NCI-H2227 (cell line): ENCODE results near the gene OSTF1.
A peak's percentile ranks its signal among the peaks of the same experiment; 100 is the strongest.

Experiments used
- DNase-seq: peaks from one replicate; lab custom pipeline; 2025; ENCODE audit not compliant: unreplicated experiment; lab: John Stamatoyannopoulos, UW

Gene OSTF1

GRCh38 chr9:75161116-75161857, 73.0 kb downstream of the OSTF1 start:
- DNase-seq: no peak

GRCh38 chr9:75163764-75164163, 75.5 kb downstream of the OSTF1 start:
- no peak for DNase-seq

- DNase-seq: no peak
These were observed 76.3 kb downstream of the OSTF1 start for GRCh38 chr9:75164573-75164972.

- DNase-seq: no peak
These were observed 79.0 kb downstream of the OSTF1 start for GRCh38 chr9:75167281-75167680.

GRCh38 chr9:75168270-75169178, 80.2 kb downstream of the OSTF1 start:
- no peak for DNase-seq

- no peak for DNase-seq
These were observed 81.3 kb downstream of the OSTF1 start for GRCh38 chr9:75169623-75170022.

- DNase-seq: no peak
These were observed 82.6 kb downstream of the OSTF1 start for GRCh38 chr9:75170898-75171360.

GRCh38 chr9:75175395-75175794, 87.1 kb downstream of the OSTF1 start:
- DNase-seq: no peak

- DNase-seq: no peak
These were observed 87.7 kb downstream of the OSTF1 start for GRCh38 chr9:75176037-75176436.

GRCh38 chr9:75181750-75182149, 93.4 kb downstream of the OSTF1 start:
- DNase-seq: no peak

GRCh38 chr9:75183306-75183705, 95.0 kb downstream of the OSTF1 start:
- DNase-seq: no peak

- DNase-seq: no peak
These were observed 96.2 kb downstream of the OSTF1 start for GRCh38 chr9:75184471-75184870.

- peak; percentile 14 for DNase-seq
These were observed 97.4 kb downstream of the OSTF1 start for GRCh38 chr9:75185585-75186170.

- peak; percentile 15 for DNase-seq
These were observed 98.6 kb downstream of the OSTF1 start for GRCh38 chr9:75186767-75187380.

GRCh38 chr9:75188756-75189155, 100.4 kb downstream of the OSTF1 start:
- no peak for DNase-seq

GRCh38 chr9:75190762-75191161, 102.4 kb downstream of the OSTF1 start:
- DNase-seq: no peak
